NCI-H1092 treated with DMSO at 0.1 percent for 48 hours (cell line): Measurements from ENCODE around the gene DNMT3L.
"Not testable (repeated sequence)": the region's sequence is repeated elsewhere in the genome, so short reads cannot be mapped to it uniquely, and the experiment has no call there.

Experiments used
- DNase-seq: peaks from one replicate; lab custom pipeline; 2025; lab: John Stamatoyannopoulos, UW

The DNMT3L gene

DNA sequence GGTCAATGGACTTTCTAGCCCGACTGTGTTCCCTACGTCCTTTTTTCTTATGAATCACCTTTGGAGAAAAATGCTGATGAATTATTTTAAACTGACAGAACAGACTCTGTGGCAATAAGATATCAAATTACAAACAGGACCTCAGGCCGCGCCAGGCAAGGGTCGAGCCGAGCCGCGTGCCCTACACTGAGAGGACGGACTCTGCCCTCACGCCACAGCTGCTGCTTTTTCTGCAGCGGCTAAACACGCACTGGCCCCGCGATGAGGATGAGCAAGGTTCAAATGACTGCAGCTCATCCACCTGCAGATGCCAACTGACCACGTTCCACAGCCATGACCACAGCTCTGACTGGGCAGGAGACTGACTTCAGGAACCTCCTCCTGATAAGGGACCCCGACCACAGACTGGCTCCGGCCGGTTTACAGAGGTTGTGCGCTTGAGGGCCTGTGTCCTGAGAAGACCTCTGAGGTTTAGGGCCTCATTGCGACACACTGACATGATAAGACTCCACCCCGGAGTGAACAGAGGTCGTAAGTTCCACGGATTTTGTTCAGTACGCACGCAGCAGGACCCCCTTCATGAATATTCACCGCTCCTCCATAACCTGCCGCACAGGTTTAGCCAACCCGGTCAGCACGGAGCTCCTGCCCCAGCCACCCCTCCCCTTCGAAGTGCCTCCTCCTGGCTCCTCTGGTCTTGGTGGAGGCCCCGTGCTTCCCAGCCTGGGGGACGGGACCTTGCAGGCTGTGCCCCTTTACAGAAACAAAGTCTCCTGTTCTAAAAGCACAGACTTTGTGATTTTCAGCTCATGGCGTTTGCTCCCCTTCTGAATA lies 12.3 kb downstream of the DNMT3L start:
- DNase-seq, result not testable (repeated sequence)

DNA sequence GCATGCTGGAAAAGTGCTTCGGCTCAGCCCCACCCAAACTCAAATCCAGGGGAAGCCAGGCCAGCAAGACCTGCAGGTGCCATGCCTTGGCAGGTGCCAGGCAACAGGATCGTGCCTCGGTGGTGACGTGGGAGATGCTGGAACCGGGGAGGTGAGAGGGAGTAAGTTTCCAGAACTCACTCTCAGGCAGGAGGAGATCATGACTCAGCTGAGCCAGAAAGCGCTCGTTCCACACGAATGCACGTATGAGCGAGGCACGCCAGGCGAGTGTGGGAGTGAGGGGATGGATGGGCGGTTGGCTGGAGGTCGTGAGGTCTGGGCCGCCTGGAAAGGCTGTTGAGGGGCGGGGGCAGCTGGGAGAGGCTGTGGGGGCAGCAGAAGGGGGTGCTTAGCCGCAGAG lies 13.8 kb downstream of the DNMT3L start:
- not testable (repeated sequence) for DNase-seq

DNA sequence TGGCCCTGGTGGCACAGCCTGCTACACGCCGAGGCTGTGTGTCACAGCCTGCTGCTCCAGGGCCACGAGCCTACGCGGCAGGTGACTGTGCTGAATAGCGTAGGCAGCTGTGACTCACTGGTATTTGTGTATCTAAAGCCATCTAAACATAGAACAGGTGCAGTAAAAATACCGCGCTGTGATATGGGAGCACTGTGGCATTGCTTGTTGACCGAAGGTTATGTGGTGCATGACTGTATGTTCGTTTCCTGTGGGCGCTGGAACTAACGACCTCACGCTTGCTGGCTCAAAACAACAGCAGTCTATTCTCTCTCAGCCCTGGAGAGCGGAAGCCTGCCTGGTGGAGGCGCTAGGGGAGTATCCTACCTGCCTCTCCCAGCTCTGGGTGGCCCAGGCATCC lies 17.7 kb downstream of the DNMT3L start:
- not testable (repeated sequence) for DNase-seq

- not testable (repeated sequence) for DNase-seq
These were observed 20.4 kb downstream of the DNMT3L start for GRCh38 chr21:44241281-44241680.

DNA sequence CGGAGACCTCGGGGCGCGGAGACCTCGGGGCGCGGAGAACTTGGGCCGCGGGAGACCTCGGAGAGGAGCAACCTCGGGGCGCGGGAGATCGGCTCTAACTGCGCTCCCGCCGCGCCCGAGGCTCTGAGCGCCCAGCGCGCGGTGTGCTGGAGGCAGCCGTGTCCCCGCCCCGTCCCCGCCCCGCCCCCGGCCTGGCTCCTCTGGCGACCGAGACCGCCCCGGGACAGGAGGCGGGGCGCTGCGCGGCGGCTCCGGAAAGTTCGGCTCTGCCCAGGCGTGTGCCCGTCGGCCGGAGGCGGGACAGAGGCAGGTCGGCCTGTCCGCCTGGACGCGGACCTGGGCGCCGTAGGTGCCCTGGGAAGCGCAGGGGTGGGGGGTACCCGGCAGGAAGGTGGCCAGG lies 20.9 kb downstream of the DNMT3L start, which contains the start of gene ICOSLG:
Gene ICOSLG (minus strand): TSS at position 102 of the 400 bp plus-strand sequence. CDS start 126 bp downstream, outside the sequence.
- DNase-seq, result not testable (repeated sequence)

DNA sequence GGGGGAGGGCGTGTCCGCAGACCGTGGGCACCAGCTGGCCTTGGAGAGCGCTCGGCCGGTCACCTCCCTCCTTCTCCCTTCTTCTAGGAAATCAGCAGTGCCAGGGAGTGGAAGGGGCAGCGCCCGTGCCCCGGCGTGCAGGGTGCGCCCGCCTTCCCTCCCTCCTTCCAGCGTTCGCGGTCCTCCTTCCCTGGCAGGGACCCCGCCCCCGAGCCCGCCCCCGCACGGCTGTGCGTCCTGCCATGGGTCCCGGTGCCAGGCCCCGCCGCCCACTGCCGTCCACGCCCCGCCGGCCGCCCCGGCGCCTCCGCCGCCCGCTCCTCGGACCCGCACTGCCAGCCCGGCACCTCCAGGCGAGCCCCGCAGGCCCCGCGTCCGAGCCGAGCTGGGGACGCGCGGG lies 21.3 kb downstream of the DNMT3L start:
- DNase-seq, result not testable (repeated sequence)

DNA sequence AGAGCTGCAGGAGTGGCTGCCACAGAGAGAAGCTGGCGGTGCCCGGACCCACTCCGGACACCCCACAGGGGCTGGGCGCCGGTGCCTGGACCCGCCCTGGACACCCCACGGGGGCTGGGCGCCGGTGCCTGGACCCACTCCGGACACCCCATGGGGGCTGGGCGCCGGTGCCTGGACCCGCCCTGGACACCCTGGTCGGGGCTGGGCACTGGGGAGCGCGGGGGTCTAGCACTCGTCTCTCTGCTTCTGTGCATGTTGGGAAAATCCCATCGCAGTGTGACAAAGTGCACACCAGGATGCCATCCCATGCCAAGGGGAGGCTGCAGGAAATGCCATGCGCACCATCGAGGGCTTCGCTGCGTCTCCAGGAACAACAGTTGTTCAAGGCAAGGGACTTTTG lies 32.1 kb downstream of the DNMT3L start:
- not testable (repeated sequence) for DNase-seq

GRCh38 chr21:44228109-44228508 lies 33.6 kb downstream of the DNMT3L start:
- not testable (repeated sequence) for DNase-seq

DNA sequence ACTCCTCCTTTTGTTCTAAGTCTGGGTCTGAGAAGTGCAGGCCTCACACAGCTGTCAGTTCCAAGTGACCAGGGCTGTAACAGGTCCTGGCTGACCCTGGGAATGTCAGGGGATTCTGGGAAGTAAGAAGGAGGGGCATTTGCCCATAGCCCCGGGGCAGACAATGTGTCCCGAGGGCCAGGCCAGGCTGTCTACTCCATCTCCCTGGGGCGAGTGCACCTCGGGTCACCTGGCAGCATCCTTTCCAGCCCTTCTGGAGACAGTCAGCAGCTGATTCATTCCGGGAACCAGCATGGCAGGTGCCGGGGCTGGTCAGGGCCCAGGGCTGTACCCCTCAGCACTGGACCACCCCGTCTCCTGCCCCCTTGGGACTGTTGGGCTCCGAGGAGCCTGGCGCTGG lies 34.1 kb downstream of the DNMT3L start:
- not testable (repeated sequence) for DNase-seq

GRCh38 chr21:44225605-44226004 lies 36.1 kb downstream of the DNMT3L start:
- DNase-seq, result not testable (repeated sequence)

GRCh38 chr21:44223334-44223733 lies 38.4 kb downstream of the DNMT3L start:
- DNase-seq, result not testable (repeated sequence)

DNA sequence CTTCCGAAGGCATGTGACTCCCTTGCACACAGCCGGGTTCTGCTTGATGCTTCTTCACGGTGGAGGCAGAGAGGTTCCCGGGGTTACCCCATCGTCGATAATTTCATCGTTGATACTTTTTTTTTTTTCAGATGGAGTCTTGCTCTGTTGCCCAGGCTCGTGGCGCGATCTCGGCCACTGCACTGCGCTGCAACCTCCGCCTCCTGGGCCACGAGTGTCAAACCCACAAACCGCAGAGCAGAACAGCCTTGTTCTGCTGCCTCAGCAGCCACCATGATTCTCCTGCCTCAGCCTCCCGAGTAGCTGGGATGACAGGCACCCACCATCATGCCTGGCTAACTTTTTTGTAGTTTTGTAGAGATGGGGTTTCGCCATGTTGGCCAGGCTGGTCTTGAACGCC lies 41.0 kb downstream of the DNMT3L start:
- DNase-seq, result not testable (repeated sequence)

GRCh38 chr21:44218461-44218860 lies 43.2 kb downstream of the DNMT3L start:
- DNase-seq, result not testable (repeated sequence)

DNA sequence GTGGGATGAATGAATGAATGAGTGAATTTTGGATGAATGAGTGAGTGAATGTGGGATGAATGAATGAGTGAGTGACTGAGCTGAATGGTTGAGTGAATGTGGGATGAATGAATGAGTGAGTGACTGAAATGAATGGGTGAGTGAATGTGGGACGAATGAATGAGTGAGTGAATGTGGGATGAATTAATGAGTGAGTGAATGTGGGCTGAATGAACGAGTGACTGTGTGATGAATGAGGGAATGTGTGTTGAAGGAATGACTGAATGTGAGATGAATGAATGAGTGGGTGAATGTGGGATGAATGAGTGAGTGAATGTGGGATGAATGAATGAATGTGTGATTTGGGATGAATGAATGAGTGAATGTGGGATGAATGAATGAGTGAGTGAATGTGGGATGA lies 49.7 kb downstream of the DNMT3L start:
- DNase-seq, result not testable (repeated sequence)

DNA sequence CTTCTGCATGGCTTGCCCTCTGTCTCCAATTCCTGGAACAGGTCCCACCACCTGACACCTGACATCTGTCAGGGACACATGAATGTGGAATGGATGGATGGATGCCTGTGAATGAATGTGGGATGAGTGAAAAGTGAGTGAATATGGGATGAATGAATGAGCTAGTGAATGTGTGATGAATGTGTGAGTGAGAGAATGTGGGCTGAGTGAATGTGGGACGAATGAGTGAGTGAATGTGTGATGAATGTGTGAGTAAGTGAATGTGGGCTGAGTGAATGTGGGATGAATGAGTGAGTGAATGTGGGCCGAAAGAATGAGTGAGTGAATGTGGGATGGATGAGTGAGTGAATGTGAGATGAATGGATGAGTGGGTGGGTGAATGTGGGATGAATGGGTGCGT lies 50.1 kb downstream of the DNMT3L start:
- not testable (repeated sequence) for DNase-seq

- not testable (repeated sequence) for DNase-seq
These were observed 53.6 kb downstream of the DNMT3L start for GRCh38 chr21:44207860-44208646.

DNA sequence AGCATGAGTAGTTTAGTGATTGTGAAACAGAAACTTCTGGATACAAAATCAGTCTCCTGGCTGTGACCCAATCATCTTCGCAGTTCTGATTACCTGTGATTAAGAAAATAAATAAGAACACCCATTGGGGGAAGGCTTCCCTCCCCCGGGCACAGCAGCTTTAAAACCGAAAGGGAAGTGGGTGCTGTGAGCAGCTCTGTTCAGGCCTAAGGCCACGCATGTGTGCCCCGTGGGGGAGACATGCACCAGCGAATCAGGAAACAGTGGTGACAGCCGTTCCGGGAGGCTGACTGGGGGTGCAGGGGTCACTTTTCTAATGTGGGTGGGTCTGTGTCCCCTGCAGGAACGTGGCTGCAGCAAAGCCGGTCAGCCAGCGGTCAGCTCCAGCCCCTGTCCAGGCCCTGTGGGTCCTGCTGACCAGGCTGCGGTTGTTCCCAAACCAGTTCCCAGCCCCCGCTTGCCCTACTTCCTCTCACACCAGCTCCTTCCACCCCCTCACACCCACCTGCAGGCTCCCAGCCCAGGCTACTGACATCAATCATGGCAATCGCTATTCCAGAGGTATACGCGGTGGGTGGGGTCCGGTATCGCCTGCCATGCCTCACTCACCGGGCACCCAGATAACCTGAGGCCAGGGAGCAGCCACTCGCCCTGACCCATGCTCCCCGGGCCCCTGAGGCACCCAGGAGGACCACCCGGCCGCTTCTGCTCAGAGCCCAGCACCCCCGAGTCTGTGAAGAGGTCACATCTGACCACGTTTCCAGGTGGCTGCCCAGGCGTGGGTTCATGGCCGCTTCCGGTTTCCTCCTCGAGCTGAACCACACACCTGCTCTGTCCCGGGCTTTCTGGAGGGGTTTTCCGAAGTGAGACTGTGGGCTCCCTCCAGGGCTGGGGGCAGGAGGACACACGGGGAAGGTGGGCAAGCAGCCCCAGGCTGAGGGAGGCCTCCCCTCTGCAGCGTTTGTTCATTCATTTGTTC lies 54.7 kb downstream of the DNMT3L start:
- DNase-seq, result not testable (repeated sequence)

- not testable (repeated sequence) for DNase-seq
These were observed 55.5 kb downstream of the DNMT3L start for GRCh38 chr21:44206187-44206586.

DNA sequence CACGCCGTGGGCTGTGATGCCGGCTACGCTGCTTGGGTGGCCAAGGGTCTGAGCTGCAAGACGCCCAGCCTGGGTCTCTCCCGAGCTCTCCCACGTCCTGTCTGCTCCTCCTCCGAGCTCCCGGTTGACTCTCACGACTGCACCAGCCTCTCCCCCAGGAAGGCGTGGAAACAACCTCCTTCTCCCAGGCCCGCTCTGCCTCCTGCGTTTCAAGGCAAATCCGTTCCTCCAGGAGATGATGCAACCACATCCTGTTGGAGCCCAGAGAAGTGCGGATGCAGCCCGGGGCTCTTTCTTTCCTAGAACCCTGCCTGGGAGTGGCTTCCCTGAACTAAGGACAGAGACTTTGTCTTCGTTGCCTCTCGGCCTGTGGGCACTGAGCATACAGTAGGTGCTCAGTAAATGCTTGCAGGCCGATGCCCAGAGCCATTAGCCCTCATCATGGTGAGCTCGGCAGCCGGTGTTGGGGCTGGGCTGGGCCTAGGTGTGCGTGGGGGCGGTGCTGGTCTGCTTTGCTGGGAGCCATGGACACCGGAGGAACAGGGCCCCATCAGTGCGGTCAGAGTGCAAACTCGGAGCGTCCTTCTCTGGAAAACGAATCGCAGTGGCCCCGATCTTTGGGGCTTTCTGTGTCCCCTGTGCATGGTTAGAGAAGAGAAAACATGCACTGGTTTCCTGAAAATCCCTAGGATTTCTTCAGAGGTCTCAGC lies 59.0 kb downstream of the DNMT3L start:
- DNase-seq, result not testable (repeated sequence)

- DNase-seq, result not testable (repeated sequence)
These were observed 61.7 kb downstream of the DNMT3L start for GRCh38 chr21:44199997-44200396.

DNA sequence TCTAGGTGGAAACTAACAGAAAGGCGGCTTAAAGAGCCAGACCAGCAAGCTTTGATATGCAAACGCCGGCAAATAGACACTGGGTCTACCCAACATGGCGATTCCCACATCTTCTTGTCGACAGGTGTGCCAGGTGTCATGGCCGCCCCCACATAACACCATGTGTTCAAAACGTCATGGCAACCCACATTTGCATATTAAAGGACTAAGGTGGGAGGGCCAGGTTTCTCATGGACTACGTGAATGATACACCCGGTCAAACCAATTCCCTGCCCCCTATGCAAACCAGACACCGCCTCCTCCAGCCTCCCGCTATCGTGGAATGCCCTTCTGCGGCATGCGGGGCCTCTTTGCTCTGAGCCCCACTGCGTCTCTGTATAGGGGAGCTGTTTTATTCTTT lies 62.2 kb downstream of the DNMT3L start:
- no peak for DNase-seq
